NCI-H2227 (cell line): ENCODE results near the gene EI24.
A peak's percentile ranks its signal among the peaks of the same experiment; 100 is the strongest.

ENCODE experiments used
- DNase-seq: peaks from one replicate; lab custom pipeline; 2025; ENCODE audit not compliant: unreplicated experiment; lab: John Stamatoyannopoulos, UW

The EI24 gene

DNA sequence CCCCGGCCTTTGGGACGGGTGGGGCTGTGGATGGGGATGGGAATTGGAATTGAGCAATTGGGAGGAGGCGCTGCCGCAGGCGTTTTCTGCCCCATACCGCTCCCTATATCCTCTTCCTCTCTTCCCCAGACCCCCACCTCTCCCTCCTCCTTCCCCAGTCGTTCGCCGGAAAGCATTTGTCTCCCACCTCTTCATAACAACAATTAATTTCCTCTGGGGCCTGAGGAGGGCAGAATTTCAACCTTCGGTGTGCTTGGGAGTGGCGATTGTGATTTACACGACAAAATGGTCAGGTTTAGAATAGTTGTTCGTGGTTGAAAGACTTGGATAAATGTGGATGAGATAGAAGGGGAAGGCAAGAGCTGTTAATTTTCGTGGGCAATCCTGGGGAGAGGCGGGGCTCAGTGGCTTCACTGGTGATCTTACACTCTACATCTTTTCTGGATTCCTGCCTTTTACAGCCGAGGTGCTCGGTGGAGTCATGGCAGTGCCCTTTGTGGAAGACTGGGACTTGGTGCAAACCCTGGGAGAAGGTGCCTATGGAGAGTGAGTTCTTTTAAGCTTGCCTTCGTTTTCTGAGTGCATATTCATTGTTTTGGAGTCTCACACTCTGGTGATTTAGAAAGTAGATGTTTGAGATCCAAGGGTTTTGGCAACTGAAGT lies 57.1 kb downstream of the EI24 start:
- DNase-seq = peak; percentile 87

DNA sequence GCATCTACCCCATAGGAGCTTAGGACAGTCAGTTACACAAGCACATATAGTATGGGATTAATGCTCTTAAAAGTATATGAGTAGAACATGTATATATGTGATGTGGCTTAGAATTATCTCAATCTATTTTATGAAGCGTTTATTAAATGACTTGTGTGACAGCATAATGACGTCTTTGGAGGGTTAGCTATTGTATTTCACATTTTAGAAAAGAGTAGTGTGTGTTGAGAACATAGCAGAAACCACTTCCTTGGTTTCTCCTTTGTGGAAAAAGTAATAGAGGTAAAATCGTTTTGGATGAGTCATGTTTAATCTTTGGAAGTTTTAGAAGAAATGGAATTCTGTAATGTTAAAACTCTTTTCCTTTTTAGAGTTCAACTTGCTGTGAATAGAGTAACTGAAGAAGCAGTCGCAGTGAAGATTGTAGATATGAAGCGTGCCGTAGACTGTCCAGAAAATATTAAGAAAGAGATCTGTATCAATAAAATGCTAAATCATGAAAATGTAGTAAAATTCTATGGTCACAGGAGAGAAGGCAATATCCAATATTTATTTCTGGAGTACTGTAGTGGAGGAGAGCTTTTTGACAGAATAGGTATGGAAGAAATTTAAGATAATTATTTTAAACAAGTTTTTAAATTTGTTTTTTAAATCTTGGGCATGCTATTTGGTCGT lies 58.1 kb downstream of the EI24 start:
- no peak for DNase-seq
